Suppressor macrophage (primary cell): ENCODE results near the gene MYOC.
"Not testable (repeated sequence)": the region's sequence is repeated elsewhere in the genome, so short reads cannot be mapped to it uniquely, and the experiment has no call there.

Experiments used
- DNase-seq, 4 experiments: peaks; one replicate each; pipeline ENCODE4 v3.0.0-alpha.2; 2020 to 2022

Gene MYOC

GRCh38 chr1:171646249-171646560 lies 6.3 kb downstream of the MYOC start:
- DNase-seq, result no peak

- DNase-seq, result no peak
Observed at GRCh38 chr1:171645553-171646248, 6.8 kb downstream of the MYOC start.

GRCh38 chr1:171644805-171645483 lies 7.5 kb downstream of the MYOC start:
- DNase-seq, result peak; percentile 80 to 86 (median 84)

GRCh38 chr1:171643156-171643555 lies 9.3 kb downstream of the MYOC start:
- DNase-seq, result no peak

- DNase-seq, result no peak
Observed at GRCh38 chr1:171642197-171642596, 10.3 kb downstream of the MYOC start.

GRCh38 chr1:171641076-171641864 lies 11.2 kb downstream of the MYOC start:
- no peak for DNase-seq

GRCh38 chr1:171640225-171640624 lies 12.3 kb downstream of the MYOC start:
- no peak for DNase-seq

- DNase-seq, result no peak
Observed at GRCh38 chr1:171637928-171638576, 14.4 kb downstream of the MYOC start.

GRCh38 chr1:171636141-171636540 lies 16.3 kb downstream of the MYOC start:
- DNase-seq, result no peak

- DNase-seq, result no peak
Observed at GRCh38 chr1:171635661-171636060, 16.8 kb downstream of the MYOC start.

- DNase-seq, result no peak
Observed at GRCh38 chr1:171628225-171628624, 24.3 kb downstream of the MYOC start.

GRCh38 chr1:171627020-171627419 lies 25.5 kb downstream of the MYOC start:
- no peak for DNase-seq

- DNase-seq, result no peak
Observed at GRCh38 chr1:171625225-171625624, 27.3 kb downstream of the MYOC start.

GRCh38 chr1:171623651-171624331 lies 28.7 kb downstream of the MYOC start:
- no peak for DNase-seq

- no peak for DNase-seq
Observed at GRCh38 chr1:171622152-171622462, 30.4 kb downstream of the MYOC start, which contains the start of gene MYOCOS. Gene MYOCOS (plus strand): TSS chr1:171622243. CDS start chr1:171623884, 1,641 bp downstream.

- no peak for DNase-seq
Observed at GRCh38 chr1:171616586-171616985, 35.9 kb downstream of the MYOC start.

- DNase-seq, result not testable (repeated sequence)
Observed at GRCh38 chr1:171615122-171615906, 37.2 kb downstream of the MYOC start.

GRCh38 chr1:171613282-171613681 lies 39.2 kb downstream of the MYOC start:
- no peak for DNase-seq

- DNase-seq, result no peak
Observed at GRCh38 chr1:171611306-171611705, 41.2 kb downstream of the MYOC start.

- DNase-seq, result peak in 3 of 4 experiments; percentile 17 to 27 (median 20)
Observed at GRCh38 chr1:171610385-171610784, 42.1 kb downstream of the MYOC start.

- no peak for DNase-seq
Observed at GRCh38 chr1:171606402-171606941, 46.0 kb downstream of the MYOC start.
